Caco-2 (cell line): ENCODE data around the gene PALM3. TPM values are rescaled to one million over a fixed set of nuclear protein-coding genes. Genes with fewer than 3 reads are reported as not detected.

Experiments used
- BruUV-seq: library from RNA; stranded (reverse); fragments of 400-500 nt; replicated peaks from 2 replicates; lab custom pipeline; 2021; lab: Mats Ljungman, UMichigan
- CTCF ChIA-PET: fragments of 300-600 bp; sonication (Branson Sonifier 250); formaldehyde crosslinking; loops from one replicate; lab custom pipeline; 2022; ENCODE audit warnings: antibody characterized with exemption; lab: Charles Lee
- POLR2A ChIA-PET: fragments of 300-600 bp; sonication (Branson Sonifier 250); formaldehyde crosslinking; loops from one replicate; lab custom pipeline; 2022; ENCODE audit warnings: antibody characterized with exemption; lab: Charles Lee
- DNase-seq, 2 experiments: peaks; one replicate each; pipeline versions ENCODE4 v3.0.0 to v3.0.0-alpha.2; 2020 to 2022
- H3K27me3 ChIP-seq: replicated peaks from 2 replicates; pipeline ENCODE4 v1.6.0; 2011; ENCODE audit warnings: low read length; ENCODE audit not compliant: control insufficient read depth, insufficient read depth
- H3K36me3 ChIP-seq: 2 replicates; pipeline ENCODE4 v1.5.1; 2011; ENCODE audit warnings: low read length; ENCODE audit not compliant: control insufficient read depth, insufficient read depth
- H3K4me1 ChIP-seq: fragments of 250-450 bp; sonication (Bioruptor Pico); 2 replicates; pipeline ENCODE4 v1.5.1; 2020; ENCODE audit warnings: mild to moderate bottlenecking
- H3K4me3 ChIP-seq: 2 replicates; pipeline ENCODE4 v1.5.1; 2011; ENCODE audit warnings: low read depth, mild to moderate bottlenecking, control low read depth, low read length
- H3K9me3 ChIP-seq: fragments of 250-450 bp; sonication (Bioruptor Pico); 2 replicates; pipeline ENCODE4 v1.5.1; 2020; ENCODE audit warnings: mild to moderate bottlenecking, moderate library complexity
- H3K27ac Mint-ChIP-seq: one replicate; pipeline ENCODE4 v1.8.0; 2022; ENCODE audit warnings: mixed read lengths; ENCODE audit not compliant: unreplicated experiment
- H3K27me3 Mint-ChIP-seq: one replicate; pipeline ENCODE4 v1.8.0; 2022; ENCODE audit warnings: mixed read lengths; ENCODE audit not compliant: insufficient read depth, unreplicated experiment
- H3K36me3 Mint-ChIP-seq: one replicate; pipeline ENCODE4 v1.8.0; 2022; ENCODE audit warnings: mild to moderate bottlenecking, mixed read lengths; ENCODE audit not compliant: insufficient read depth, unreplicated experiment
- H3K4me1 Mint-ChIP-seq: one replicate; pipeline ENCODE4 v1.8.0; 2022; ENCODE audit warnings: low read depth, mixed read lengths; ENCODE audit not compliant: unreplicated experiment
- H3K4me3 Mint-ChIP-seq: one replicate; pipeline ENCODE4 v1.8.0; 2022; ENCODE audit warnings: mild to moderate bottlenecking, moderate library complexity, mixed read lengths; ENCODE audit not compliant: unreplicated experiment
- H3K9me3 Mint-ChIP-seq: one replicate; pipeline ENCODE4 v1.8.0; 2022; ENCODE audit warnings: mixed read lengths; ENCODE audit not compliant: unreplicated experiment
- CTCF ChIP-seq, 2 experiments: fragments of 200-600 bp in 1 of 2; IDR thresholded peaks; 1 replicate in 1 of 2; 2 replicates in 1 of 2; pipeline versions ENCODE4 v1.5.1 to v1.8.0; 2011 to 2022; ENCODE audit warnings: antibody characterized with exemption in 1 of 2, control low read depth in 1 of 2, inconsistent platforms in 1 of 2, low read depth in 1 of 2, low read length in 1 of 2, mild to moderate bottlenecking in 1 of 2, moderate library complexity in 1 of 2; ENCODE audit not compliant: insufficient read depth in 1 of 2, severe bottlenecking in 1 of 2, unreplicated experiment in 1 of 2
- intact Hi-C: fragments of 100-400 bp; cut with micrococcal nuclease; formaldehyde crosslinking; loops from one replicate; pipeline ENCODE4 v1.10.0; 2022; ENCODE audit not compliant: unreplicated experiment
- total RNA-seq: library from RNA; stranded (reverse); gene quantifications from 2 replicates; pipeline ENCODE4 v1.2.3, GENCODE V29; 2022

PALM3 gene
- total RNA-seq, 1 experiment from 2014 or later = 25.9 TPM

GRCh38 chr19:14054721-14055120, 7.2 kb downstream of the PALM3 start:
- no peak overlapping the region for H3K27ac Mint-ChIP-seq
- no peak overlapping the region for H3K4me3 Mint-ChIP-seq
- H3K36me3 Mint-ChIP-seq = peaks cover 12% of the 10 kb centered on the region
- no peaks in the 10 kb centered on the region for H3K9me3 Mint-ChIP-seq
- ChIA-PET POLR2A (no interaction called here), CTCF (interaction anchor here (0.9 kb wide), 1 partner anchor 82 kb away, joined by 3 read pairs; the partner anchor contains the start of gene ASF1B)
- H3K27me3 Mint-ChIP-seq = no peaks in the 10 kb centered on the region
- no peak overlapping the region for H3K4me3 ChIP-seq
- DNase-seq = no peak
- H3K9me3 ChIP-seq = no peaks in the 10 kb centered on the region
- H3K36me3 ChIP-seq = no peaks in the 10 kb centered on the region; the same call in 1 of the 2 replicates
- intact Hi-C loops = no loop called here
- peaks cover 6% of the 10 kb centered on the region for H3K4me1 ChIP-seq
- TF ChIP-seq CTCF (IDR thresholded peaks at IDR 0.05; ENCODE audit: insufficient read depth in 1 of 2, low read depth in 1 of 2, low read length in 1 of 2, severe bottlenecking in 1 of 2, unreplicated experiment in 1 of 2) = no peak
- no peaks in the 10 kb centered on the region for H3K27me3 ChIP-seq
- H3K4me1 Mint-ChIP-seq = peaks cover 10% of the 10 kb centered on the region
- no TSS peak for BruUV-seq

GRCh38 chr19:14054099-14054498, 7.8 kb downstream of the PALM3 start:
- intact Hi-C loops = no loop called here
- no peaks in the 10 kb centered on the region for H3K27me3 Mint-ChIP-seq
- Histone ChIP-seq H3K4me3 (no peak overlapping the region), H3K27me3 (no peaks in the 10 kb centered on the region), H3K36me3 (no peaks in the 10 kb centered on the region; the same call in 1 of the 2 replicates), H3K4me1 (peaks cover under 1% of the 10 kb centered on the region; the same call in 1 of the 2 replicates), H3K9me3 (no peaks in the 10 kb centered on the region)
- BruUV-seq = no TSS peak
- peaks cover 7% of the 10 kb centered on the region for H3K4me1 Mint-ChIP-seq
- CTCF ChIA-PET = interaction anchor here (0.6 to 0.9 kb wide), 2 partner anchors 21 to 83 kb away, joined by 3 to 11 read pairs; partner anchors contain the start of gene ASF1B
- H3K27ac Mint-ChIP-seq = no peak overlapping the region
- TF ChIP-seq CTCF (IDR thresholded peaks at IDR 0.05; ENCODE audit: insufficient read depth in 1 of 2, low read depth in 1 of 2, low read length in 1 of 2, severe bottlenecking in 1 of 2, unreplicated experiment in 1 of 2) = no peak
- peaks cover 12% of the 10 kb centered on the region for H3K36me3 Mint-ChIP-seq
- POLR2A ChIA-PET = no interaction called here
- no peak overlapping the region for H3K4me3 Mint-ChIP-seq
- no peaks in the 10 kb centered on the region for H3K9me3 Mint-ChIP-seq
- no peak for DNase-seq

GRCh38 chr19:14053500-14053899, 8.4 kb downstream of the PALM3 start:
- intact Hi-C loops = no loop called here
- Mint-ChIP-seq H3K36me3 (peaks cover 12% of the 10 kb centered on the region), H3K4me3 (no peak overlapping the region), H3K27ac (no peak overlapping the region), H3K9me3 (no peaks in the 10 kb centered on the region), H3K27me3 (no peaks in the 10 kb centered on the region), H3K4me1 (peaks cover 4% of the 10 kb centered on the region)
- CTCF ChIA-PET = interaction anchor here (0.6 kb wide), 2 partner anchors 21 to 78 kb away, joined by 3 to 11 read pairs; no protein-coding TSS in a partner anchor
- POLR2A ChIA-PET = no interaction called here
- BruUV-seq = no TSS peak
- Histone ChIP-seq H3K9me3 (peaks cover 4% of the 10 kb centered on the region; the same call in 1 of the 2 replicates), H3K27me3 (no peaks in the 10 kb centered on the region), H3K4me3 (no peak overlapping the region), H3K36me3 (no peaks in the 10 kb centered on the region; the same call in 1 of the 2 replicates), H3K4me1 (no peaks in the 10 kb centered on the region)
- no peak for TF ChIP-seq CTCF (IDR thresholded peaks at IDR 0.05; ENCODE audit: insufficient read depth in 1 of 2, low read depth in 1 of 2, low read length in 1 of 2, severe bottlenecking in 1 of 2, unreplicated experiment in 1 of 2)
- no peak for DNase-seq
